NCI-H146 treated with DMSO at 0.1 percent for 48 hours (cell line): ENCODE measurements around the gene ARID1B.
A peak's percentile ranks its signal among the peaks of the same experiment; 100 is the strongest.

ENCODE experiments used
- DNase-seq: peaks from one replicate; lab custom pipeline; 2025; ENCODE audit not compliant: unreplicated experiment; lab: John Stamatoyannopoulos, UW

ARID1B gene

GRCh38 chr6:156776840-156777576 lies at the start of gene ARID1B:
Gene ARID1B (plus strand): TSS chr6:156777378. CDS start chr6:156777681, 303 bp downstream.
- DNase-seq: peak; percentile 69

- no peak for DNase-seq
Measured at GRCh38 chr6:156727715-156728385, 49.3 kb upstream of the ARID1B start.

GRCh38 chr6:156729248-156729647 lies 47.9 kb upstream of the ARID1B start:
- DNase-seq: no peak

DNA sequence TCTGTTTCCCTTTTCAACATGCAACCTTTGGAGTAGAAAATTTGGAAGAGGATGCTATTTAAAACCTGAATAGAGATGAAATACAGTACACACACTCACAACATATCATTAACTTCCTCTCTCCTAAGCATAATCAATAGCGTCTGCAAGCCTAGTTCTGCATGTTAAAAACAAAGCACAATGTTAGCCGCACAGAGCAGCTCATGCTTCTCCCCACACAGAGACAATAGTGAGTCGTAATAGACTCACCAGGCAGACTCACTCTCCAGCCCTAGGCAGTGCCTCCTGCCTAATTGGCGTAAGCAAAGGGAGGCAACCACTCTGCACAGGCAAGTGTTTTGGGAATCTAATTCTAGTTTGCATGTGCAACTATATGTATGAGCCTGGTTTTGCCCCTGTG lies 45.8 kb upstream of the ARID1B start:
- peak; percentile 58 for DNase-seq

DNA sequence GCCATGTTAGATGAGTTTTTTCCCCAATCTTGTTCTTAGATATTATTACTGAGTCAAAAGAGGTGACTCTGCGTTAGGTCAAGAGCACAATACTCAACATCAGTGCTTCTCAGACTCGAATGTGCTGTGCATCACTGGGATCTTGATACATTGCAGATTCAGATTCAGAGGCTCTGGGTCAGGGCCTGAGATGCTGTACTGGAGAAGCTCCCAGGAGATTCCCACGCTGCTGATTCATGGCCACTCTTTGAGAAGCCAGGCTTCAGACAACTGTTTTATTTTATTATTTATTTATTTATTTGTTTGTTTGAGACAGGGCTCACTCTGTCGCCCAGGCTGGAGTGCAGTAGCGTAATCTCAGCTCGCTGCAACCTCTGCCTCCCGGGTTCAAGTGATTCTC lies 41.4 kb upstream of the ARID1B start:
- no peak for DNase-seq

- DNase-seq: no peak
Measured at GRCh38 chr6:156740604-156741003, 36.6 kb upstream of the ARID1B start.

GRCh38 chr6:156741287-156742073 lies 35.7 kb upstream of the ARID1B start:
- DNase-seq: no peak

DNA sequence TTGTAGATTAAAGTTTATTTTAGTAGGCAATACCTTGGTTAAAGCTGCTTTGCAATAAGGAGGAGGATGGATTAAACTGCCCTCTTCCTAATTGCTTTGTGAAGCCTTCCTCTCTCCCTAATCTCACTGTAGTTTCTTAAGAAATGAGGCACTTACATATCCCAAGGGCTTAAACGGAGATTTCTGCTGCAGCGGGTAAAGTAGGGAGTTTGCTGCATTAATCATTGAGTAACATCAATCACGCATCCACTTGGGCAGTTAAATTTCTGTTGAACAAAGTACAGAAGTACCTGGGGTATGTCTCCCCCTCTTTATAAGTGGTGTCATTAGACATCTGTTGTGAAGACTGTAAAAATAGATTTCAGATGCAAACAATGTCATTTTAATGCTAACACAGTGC lies 29.5 kb upstream of the ARID1B start:
- no peak for DNase-seq

GRCh38 chr6:156748504-156748903 lies 28.7 kb upstream of the ARID1B start:
- DNase-seq: no peak

DNA sequence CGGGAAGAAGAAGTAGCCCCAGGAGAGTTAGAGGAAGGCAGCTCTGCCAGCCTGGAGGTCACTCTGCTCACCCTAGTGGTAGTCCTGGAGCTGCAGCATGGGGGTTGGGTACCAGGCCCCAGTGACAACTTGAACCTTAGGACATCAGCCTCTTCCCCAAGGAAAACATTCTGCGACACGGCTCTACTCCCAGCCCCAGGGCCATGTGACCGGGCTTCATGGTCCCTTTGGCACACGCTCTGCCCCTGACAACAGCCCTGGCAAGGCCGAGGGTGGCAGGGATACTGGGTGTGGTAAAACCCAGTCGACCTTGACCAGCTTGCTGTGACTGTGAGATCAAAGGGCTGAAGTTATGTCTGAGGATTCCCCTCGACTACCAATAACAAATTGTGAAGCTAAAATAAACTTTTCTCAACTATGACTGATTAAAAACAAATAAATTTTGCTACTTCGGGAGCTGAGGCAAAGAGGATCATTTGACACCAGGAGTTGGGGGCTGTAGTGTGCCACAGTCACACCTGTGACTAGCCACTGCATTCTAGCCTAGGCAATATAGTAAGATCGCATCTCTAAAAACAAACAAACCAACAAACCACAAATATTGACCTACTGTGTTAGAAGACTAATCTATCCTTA lies 24.4 kb upstream of the ARID1B start:
- no peak for DNase-seq

DNA sequence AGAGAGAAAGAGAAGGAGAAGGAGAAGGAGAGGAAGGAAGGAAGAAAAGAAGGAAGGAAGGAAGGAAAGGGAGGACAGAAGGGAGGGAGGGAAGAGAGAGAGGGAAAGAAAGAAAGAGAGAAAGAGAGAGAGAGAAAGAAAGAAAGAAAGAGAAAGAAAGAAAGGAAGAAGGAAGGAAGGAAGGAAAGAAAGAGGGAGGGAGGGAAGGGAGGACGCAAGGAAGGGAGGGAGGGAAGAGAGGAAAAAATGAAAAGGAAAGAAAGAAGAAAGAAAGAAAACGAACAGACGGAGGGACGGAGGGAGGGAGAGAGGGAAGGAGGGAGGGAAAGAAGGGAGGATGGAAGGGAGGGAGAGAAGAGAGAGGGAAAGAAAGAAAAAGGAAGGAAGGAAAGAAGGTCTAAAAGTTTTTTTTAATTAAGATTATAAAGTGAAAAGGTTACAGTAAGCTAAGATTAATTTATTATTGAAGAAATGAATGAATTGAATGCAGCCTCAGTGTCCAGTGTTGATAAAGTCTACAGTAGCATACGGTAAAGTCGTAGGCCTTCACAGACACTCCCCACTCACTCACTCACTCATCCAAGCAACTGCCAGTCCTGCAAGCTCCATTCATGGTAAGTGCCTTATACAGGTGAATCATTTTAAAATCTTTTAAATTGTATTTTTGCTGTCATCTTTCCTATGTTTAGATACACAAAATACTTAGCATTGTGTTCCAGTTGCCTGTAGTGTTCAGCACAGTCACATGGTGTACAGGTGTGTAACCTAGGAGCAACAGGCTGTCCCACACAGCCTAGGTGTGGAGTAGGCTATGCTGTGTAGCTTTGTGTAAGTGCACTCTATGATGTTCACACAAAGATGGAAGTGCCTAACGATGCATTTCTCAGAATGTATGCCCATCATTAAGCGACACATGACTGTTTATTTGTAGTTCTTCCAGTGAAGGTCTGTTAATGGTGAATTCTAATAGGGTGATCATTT lies 20.3 kb upstream of the ARID1B start:
- no peak for DNase-seq

DNA sequence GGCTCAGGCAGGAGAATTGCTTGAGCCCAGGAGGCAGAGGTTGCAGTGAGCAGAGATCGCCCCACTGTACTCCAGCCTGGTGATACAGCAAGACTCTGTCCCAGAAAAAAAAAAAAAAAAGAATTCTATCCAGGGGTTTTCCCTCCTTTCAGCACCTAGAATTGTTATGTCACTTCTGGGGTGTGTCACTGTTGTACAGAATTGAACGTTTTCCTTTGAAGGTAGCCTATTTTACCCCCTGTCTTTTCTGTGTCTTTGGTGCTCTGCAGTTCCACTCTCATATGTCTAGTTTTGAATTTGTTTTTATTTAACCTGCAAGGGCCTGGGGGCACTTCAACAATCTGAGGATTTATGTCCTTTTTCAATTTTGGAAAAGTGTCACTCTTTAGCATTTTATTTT lies 19.3 kb upstream of the ARID1B start:
- DNase-seq: no peak

- no peak for DNase-seq
Measured at GRCh38 chr6:156760377-156760776, 16.8 kb upstream of the ARID1B start.

DNA sequence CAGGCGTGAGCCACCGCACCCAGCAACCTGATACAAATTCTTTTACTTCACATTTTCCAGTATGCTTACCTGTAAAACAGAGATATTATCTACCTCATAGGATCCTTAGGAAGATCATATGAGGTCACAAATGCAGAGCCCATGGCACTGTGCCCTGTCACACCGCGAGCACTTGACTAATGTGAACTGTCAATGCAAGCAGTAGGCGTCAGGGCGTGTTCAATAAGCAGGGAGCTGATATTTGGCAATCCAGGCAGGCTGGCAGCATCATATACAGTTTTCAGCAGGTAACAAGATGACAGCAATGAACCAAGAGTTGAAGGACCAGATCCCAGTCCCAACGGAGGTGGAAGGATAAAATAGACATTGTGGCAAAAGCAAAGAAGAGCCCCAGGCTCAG lies 14.6 kb upstream of the ARID1B start:
- DNase-seq: no peak

DNA sequence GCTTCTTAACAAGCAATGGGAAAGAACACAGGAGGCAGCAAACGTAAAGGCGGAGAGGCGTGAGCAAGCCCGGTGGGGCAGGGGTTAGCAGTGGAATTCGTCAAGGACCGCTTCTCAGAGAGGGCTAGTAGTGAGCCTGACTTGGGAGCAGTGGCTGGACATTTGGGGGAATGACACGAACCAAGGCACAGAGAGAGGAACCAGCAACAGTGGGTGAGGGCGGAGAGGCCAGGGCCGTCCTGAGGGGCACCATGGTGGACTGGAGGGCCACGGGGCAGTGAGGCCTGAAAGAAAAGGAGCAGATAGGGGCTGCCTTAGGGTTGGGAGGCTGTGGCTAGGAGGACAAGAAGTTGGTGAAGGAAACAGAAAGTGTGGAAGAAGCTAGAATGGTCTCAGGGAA lies 12.1 kb upstream of the ARID1B start:
- DNase-seq: no peak

DNA sequence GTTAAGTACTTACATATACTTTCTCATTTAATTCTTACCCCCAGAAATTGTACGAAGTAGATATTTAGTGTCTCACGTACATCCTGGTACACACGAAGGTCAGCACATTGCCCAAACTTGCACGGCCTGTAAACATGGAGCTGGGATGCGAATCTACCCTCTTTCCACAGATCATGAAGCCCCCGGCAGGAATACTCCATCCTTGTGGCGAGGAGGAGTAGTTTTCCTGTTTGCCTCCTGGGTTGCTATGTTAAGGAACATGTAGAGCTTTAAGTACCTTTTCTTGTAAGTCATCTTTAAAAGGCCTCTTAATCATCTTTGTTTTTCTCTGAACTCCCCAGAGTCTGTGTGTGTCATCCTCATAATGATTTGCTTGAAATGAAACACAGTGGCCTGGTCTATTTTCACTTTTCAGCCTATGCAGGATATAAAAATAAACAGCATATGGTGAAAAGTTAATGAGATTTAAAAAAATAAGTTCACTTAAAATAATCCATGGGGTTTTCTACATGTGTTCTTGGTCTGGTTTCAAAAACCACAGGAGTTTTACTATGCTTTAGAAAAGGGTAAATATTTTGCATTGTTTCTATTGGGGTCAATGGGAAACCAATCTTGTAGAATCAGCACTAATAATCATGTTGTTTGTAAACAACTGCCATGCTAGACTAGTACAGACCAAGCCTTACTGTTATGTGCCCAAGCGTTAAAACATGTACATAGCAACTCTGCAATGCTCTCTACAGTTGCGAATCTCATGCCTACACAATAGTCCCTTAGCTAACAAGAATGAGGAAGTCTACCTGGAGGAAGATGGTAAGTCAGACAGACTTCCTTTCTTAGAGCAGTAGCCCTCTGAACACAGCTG lies 9.3 kb upstream of the ARID1B start:
- no peak for DNase-seq

DNA sequence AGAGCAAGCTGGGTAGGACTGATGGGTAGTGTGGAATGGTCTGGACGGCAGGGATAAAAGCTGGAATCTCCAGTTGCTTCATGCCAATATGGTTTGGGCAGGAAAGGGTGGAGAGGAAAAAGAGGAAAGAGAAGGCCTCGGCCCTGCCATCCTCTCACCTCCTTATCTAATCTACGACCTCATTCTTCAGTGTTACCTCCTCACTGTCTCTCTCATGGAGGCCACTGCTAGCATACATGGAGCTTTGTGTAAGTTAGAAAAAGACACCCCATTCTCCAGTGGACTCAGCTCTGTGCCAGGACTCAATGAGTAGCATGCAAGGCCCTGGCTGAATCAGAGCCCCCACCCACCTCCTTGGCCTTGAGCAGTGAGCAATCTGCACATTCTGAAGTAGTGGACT lies 6.1 kb upstream of the ARID1B start:
- no peak for DNase-seq

GRCh38 chr6:156771761-156772160 lies 5.4 kb upstream of the ARID1B start:
- no peak for DNase-seq

DNA sequence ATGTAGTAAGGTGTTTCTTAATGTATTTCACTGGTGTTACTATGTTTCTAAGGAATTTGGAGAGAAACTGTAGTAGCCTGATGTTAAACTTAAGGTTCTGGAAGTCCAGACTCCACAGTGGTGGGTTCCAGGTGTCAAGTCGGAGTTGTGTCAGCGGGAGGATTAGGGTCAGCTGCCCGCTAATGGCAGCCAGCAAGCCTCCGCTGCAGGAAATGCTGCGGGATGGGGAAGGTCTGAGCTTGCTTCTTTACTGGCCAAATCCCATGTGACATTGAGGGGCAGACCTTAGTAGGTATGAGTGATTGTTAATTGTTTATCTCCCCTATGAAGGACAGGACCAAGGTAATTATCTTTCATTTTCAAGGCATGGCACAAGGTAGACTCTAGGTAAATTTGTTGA lies 3.7 kb upstream of the ARID1B start:
- no peak for DNase-seq
